ENCODE data around the gene ACADL.

DNA sequence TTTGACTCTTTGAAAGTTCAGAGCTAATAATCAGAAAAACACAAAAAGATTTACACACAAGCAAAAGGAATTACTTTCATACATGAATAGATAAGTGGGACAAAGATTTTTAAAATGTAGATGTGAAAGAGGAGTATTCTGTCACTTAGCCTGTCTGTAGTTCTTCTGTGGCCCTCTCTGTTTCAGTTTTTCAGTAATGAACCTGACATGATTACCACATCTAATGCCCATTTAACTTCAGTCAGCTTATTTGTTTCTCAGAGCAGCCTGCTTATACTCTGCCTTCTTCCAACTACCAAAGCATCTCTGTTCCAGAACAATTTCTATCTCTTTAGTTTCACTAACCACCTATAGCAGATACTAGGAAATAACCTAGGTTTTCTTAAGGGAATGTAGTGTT, 34.4 kb upstream of the ACADL start:
- TF ChIP-seq, protein P1, sequence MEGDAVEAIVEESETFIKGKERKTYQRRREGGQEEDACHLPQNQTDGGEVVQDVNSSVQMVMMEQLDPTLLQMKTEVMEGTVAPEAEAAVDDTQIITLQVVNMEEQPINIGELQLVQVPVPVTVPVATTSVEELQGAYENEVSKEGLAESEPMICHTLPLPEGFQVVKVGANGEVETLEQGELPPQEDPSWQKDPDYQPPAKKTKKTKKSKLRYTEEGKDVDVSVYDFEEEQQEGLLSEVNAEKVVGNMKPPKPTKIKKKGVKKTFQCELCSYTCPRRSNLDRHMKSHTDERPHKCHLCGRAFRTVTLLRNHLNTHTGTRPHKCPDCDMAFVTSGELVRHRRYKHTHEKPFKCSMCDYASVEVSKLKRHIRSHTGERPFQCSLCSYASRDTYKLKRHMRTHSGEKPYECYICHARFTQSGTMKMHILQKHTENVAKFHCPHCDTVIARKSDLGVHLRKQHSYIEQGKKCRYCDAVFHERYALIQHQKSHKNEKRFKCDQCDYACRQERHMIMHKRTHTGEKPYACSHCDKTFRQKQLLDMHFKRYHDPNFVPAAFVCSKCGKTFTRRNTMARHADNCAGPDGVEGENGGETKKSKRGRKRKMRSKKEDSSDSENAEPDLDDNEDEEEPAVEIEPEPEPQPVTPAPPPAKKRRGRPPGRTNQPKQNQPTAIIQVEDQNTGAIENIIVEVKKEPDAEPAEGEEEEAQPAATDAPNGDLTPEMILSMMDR (IDR thresholded peaks at IDR 0.05; ENCODE audit: low read depth, low read length, missing input control): no peak
- no peak for TF ChIP-seq YY1 (IDR thresholded peaks at IDR 0.05)
- TF ChIP-seq HNF4A (conservative IDR thresholded peaks at IDR 0.05): no peak
- TF ChIP-seq, protein P2, sequence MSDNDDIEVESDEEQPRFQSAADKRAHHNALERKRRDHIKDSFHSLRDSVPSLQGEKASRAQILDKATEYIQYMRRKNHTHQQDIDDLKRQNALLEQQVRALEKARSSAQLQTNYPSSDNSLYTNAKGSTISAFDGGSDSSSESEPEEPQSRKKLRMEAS (IDR thresholded peaks at IDR 0.05): no peak
- TF ChIP-seq, protein P3, sequence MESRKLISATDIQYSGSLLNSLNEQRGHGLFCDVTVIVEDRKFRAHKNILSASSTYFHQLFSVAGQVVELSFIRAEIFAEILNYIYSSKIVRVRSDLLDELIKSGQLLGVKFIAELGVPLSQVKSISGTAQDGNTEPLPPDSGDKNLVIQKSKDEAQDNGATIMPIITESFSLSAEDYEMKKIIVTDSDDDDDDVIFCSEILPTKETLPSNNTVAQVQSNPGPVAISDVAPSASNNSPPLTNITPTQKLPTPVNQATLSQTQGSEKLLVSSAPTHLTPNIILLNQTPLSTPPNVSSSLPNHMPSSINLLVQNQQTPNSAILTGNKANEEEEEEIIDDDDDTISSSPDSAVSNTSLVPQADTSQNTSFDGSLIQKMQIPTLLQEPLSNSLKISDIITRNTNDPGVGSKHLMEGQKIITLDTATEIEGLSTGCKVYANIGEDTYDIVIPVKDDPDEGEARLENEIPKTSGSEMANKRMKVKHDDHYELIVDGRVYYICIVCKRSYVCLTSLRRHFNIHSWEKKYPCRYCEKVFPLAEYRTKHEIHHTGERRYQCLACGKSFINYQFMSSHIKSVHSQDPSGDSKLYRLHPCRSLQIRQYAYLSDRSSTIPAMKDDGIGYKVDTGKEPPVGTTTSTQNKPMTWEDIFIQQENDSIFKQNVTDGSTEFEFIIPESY (IDR thresholded peaks at IDR 0.05): no peak
- no peak for TF ChIP-seq GABPA (IDR thresholded peaks at IDR 0.05 in 1 of 2, conservative IDR thresholded peaks at IDR 0.05 in 1 of 2)
- no peak for TF ChIP-seq RXRA (IDR thresholded peaks at IDR 0.05)
- TF ChIP-seq EGR1 (IDR thresholded peaks at IDR 0.05; ENCODE audit: low read depth in 2 of 2): no peak
- TF ChIP-seq, protein P4, sequence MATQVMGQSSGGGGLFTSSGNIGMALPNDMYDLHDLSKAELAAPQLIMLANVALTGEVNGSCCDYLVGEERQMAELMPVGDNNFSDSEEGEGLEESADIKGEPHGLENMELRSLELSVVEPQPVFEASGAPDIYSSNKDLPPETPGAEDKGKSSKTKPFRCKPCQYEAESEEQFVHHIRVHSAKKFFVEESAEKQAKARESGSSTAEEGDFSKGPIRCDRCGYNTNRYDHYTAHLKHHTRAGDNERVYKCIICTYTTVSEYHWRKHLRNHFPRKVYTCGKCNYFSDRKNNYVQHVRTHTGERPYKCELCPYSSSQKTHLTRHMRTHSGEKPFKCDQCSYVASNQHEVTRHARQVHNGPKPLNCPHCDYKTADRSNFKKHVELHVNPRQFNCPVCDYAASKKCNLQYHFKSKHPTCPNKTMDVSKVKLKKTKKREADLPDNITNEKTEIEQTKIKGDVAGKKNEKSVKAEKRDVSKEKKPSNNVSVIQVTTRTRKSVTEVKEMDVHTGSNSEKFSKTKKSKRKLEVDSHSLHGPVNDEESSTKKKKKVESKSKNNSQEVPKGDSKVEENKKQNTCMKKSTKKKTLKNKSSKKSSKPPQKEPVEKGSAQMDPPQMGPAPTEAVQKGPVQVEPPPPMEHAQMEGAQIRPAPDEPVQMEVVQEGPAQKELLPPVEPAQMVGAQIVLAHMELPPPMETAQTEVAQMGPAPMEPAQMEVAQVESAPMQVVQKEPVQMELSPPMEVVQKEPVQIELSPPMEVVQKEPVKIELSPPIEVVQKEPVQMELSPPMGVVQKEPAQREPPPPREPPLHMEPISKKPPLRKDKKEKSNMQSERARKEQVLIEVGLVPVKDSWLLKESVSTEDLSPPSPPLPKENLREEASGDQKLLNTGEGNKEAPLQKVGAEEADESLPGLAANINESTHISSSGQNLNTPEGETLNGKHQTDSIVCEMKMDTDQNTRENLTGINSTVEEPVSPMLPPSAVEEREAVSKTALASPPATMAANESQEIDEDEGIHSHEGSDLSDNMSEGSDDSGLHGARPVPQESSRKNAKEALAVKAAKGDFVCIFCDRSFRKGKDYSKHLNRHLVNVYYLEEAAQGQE (IDR thresholded peaks at IDR 0.05): no peak
- no peak for TF ChIP-seq JUND (IDR thresholded peaks at IDR 0.05)
- TF ChIP-seq RAD21 (IDR thresholded peaks at IDR 0.05): no peak
